Measurements from ENCODE around the gene SCAMP2. TPM values are rescaled to one million over a fixed set of nuclear protein-coding genes. Genes with fewer than 3 reads are reported as not detected.

The SCAMP2 gene
- total RNA-seq, 1 donor from 2014 or later: 35.6 TPM

DNA sequence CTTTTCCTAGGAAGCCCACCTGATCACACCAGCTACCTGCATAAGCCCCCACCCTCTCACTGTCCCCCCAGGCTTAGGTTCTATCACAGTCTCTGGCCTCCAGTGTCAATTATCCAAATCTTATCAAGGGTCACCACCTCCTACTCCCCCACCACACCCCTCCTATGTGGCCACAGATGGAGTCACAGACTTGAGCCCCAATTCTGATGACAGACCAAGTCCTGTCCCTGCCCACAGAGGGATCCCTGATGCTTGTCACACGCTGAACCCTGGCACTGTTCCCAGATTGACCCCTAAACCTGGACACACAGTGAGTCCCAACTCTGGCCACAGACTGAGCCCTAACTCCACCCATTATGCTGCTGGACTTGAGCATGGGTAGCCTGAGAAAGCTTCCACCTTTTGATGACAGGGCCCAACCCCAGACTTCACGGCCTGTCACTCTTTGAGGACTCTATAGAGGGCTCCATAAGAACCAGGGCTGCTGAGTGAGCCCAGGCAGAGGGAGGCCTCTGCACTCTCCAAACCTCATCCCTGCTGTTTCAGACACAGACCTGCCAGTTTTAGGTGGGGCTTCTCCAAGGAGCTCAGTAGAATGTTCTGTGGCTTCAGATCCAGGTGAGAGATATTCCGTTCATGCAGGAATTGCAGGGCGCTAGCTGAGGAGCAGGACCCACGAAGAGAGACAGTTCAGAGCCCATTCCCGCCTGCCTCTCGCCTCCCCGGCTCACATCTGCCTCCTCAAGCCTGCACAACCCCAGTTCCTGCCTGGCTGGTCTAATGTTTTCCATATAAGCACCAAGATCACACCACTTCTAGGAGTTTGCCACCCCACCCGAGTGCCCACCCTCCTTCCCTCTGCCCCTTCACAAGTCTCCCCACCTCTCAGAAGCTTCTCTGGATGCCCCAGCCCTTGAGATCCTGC, 32.1 kb downstream of the SCAMP2 start:
- Mint-ChIP-seq H3K27ac (ENCODE audit: unreplicated experiment) (peak overlapping the region; percentile 8), H3K36me3 (ENCODE audit: unreplicated experiment) (no peaks in the 10 kb centered on the region), H3K4me1 (ENCODE audit: low read depth, unreplicated experiment) (peaks cover 12% of the 10 kb centered on the region), H3K4me3 (ENCODE audit: unreplicated experiment) (no peak overlapping the region), H3K9me3 (ENCODE audit: unreplicated experiment) (peaks cover 4% of the 10 kb centered on the region), H3K27me3 (ENCODE audit: unreplicated experiment) (peaks cover 8% of the 10 kb centered on the region)
- TF ChIP-seq, protein P1, sequence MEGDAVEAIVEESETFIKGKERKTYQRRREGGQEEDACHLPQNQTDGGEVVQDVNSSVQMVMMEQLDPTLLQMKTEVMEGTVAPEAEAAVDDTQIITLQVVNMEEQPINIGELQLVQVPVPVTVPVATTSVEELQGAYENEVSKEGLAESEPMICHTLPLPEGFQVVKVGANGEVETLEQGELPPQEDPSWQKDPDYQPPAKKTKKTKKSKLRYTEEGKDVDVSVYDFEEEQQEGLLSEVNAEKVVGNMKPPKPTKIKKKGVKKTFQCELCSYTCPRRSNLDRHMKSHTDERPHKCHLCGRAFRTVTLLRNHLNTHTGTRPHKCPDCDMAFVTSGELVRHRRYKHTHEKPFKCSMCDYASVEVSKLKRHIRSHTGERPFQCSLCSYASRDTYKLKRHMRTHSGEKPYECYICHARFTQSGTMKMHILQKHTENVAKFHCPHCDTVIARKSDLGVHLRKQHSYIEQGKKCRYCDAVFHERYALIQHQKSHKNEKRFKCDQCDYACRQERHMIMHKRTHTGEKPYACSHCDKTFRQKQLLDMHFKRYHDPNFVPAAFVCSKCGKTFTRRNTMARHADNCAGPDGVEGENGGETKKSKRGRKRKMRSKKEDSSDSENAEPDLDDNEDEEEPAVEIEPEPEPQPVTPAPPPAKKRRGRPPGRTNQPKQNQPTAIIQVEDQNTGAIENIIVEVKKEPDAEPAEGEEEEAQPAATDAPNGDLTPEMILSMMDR (IDR thresholded peaks at IDR 0.05; ENCODE audit: partially characterized antibody, unreplicated experiment): no peak
- no peak for DNase-seq

DNA sequence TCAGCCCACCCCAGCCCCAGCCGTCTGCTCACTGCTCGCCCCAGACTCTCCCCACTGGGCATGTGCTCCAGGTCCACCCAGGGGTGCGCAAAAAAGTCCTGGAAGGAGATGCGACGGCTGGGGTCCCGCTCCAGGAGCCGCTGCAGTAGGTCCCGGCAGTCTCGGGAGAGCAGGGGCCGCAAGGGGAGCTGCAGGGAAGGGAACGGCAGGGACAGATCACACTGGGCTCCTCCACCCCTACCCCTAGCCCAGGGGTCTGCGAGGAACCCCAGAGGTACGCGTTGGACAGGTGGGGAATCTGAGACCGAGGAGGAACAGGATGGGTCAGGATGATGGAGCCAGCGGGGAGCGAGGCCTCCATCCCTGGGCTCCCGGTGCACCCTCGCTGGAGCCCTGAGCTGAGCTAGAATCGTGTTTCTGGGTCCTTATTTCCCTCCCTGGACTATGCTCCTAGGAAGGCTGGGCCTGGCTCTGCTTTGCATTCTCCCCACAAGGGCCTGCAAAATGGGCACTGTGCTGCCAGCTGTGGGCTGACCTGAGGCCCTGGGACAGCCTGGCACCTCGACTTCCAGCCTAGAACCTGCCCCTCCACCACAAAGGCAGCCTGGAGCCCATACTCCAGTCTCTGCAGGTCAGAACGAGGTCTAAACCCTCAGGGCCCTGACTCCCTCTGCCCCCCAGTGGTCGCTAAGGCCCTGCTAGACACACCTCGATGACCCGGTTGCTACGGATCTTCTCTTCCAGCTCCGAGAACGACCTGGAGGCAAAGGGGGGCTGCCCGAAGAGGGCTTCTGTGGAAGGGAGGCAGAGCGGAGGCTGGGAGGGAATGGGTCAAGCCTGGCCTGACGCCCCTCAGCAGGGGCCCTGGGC, 33.4 kb downstream of the SCAMP2 start:
- Mint-ChIP-seq H3K36me3 (ENCODE audit: unreplicated experiment) (no peaks in the 10 kb centered on the region), H3K4me3 (ENCODE audit: unreplicated experiment) (no peak overlapping the region), H3K27me3 (ENCODE audit: unreplicated experiment) (peaks cover 8% of the 10 kb centered on the region), H3K4me1 (ENCODE audit: low read depth, unreplicated experiment) (peaks cover 14% of the 10 kb centered on the region), H3K9me3 (ENCODE audit: unreplicated experiment) (peaks cover 4% of the 10 kb centered on the region), H3K27ac (ENCODE audit: unreplicated experiment) (no peak overlapping the region)
- TF ChIP-seq, protein P1 (IDR thresholded peaks at IDR 0.05; ENCODE audit: partially characterized antibody, unreplicated experiment): no peak
- DNase-seq: no peak

DNA sequence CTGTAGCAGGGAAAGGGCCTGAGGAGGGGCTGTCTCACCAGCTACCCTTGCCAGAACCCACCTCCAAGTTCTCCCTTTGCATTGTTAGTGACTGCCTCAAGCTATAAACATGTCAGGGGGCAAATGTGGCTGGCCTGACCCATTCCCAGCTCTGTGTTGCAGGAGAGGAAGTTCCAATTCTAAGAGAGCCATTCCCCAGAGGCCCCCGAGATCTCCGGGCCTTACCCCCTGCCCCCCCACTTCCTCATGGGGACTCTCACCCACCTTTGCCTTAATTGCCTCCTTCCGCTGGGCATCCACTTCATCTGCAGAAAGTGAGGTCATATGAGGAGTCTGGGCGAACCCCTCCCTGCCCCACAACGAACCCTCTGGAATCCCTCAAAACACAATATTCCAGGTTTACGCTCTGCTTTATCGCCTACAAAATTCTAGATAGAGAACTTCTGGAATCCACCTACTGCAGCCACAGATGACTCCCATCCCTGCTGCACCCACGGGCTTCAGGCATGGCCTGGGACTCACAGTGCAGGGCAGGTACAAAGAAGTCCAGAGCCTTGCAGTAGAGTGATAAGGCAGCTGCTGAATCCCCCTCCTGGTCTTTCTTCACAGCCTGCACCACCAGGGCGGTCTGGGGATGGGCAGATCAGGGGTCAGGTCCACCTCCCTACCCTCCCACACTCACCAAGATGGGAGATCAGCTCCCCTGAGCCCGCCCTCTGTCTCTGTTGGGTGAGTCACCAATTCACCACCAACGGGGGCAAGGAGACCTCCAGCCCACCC, 34.2 kb downstream of the SCAMP2 start:
- H3K4me1 Mint-ChIP-seq (ENCODE audit: low read depth, unreplicated experiment): peaks cover 17% of the 10 kb centered on the region
- H3K4me3 Mint-ChIP-seq (ENCODE audit: unreplicated experiment): no peak overlapping the region
- H3K36me3 Mint-ChIP-seq (ENCODE audit: unreplicated experiment): no peaks in the 10 kb centered on the region
- peaks cover 11% of the 10 kb centered on the region for H3K27me3 Mint-ChIP-seq (ENCODE audit: unreplicated experiment)
- H3K9me3 Mint-ChIP-seq (ENCODE audit: unreplicated experiment): peaks cover 7% of the 10 kb centered on the region
- no peak overlapping the region for H3K27ac Mint-ChIP-seq (ENCODE audit: unreplicated experiment)
- TF ChIP-seq, protein P1 (IDR thresholded peaks at IDR 0.05; ENCODE audit: partially characterized antibody, unreplicated experiment): no peak
- DNase-seq: no peak

DNA sequence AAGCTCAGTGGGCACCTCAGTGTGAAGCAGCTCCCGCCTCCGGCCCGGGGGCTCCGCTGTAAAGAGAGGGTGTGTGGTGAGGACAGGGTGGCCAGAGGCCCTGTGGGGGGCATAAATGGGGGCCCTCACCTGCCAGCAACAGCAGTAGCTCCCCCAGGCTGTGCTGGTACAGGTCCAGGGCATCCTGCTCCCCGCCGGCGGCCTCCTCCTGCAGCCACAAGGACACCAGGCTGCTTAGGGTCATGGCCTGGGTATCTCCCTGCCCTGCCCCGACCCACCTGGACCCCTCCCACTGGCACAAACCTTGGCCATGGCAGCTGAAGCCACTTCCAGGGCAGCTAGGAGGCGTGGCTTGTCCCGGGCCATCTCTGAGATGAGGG, 35.0 kb downstream of the SCAMP2 start:
- TF ChIP-seq, protein P1 (IDR thresholded peaks at IDR 0.05; ENCODE audit: partially characterized antibody, unreplicated experiment): no peak
- Mint-ChIP-seq H3K4me3 (ENCODE audit: unreplicated experiment) (no peak overlapping the region), H3K36me3 (ENCODE audit: unreplicated experiment) (no peaks in the 10 kb centered on the region), H3K4me1 (ENCODE audit: low read depth, unreplicated experiment) (peaks cover 17% of the 10 kb centered on the region), H3K27ac (ENCODE audit: unreplicated experiment) (no peak overlapping the region), H3K27me3 (ENCODE audit: unreplicated experiment) (peaks cover 9% of the 10 kb centered on the region), H3K9me3 (ENCODE audit: unreplicated experiment) (peaks cover 6% of the 10 kb centered on the region)
- no peak for DNase-seq

Data from glutamatergic neuron (in vitro differentiated cells).